OCI-LY1 (cell line): ENCODE results near the gene SERPINB1.

Experiments
- EZH2 ChIP-seq: fragments of 200-600 bp; sonication (generic), shearing (Covaris generic); IDR thresholded peaks from 2 replicates; pipeline ENCODE4 v1.8.0; 2017; ENCODE audit warnings: borderline replicate concordance, mixed run types, mild to moderate bottlenecking, antibody characterized with exemption, low read length, moderate library complexity, mixed read lengths
- TF ChIP-seq, protein P1 (sequence below): fragments of 200-600 bp; sonication (generic), shearing (Covaris generic); IDR thresholded peaks from 2 replicates; pipeline ENCODE4 v1.5.1; 2017; ENCODE audit warnings: mild to moderate bottlenecking, antibody characterized with exemption, low read length, moderate library complexity, mixed read lengths

DNA sequence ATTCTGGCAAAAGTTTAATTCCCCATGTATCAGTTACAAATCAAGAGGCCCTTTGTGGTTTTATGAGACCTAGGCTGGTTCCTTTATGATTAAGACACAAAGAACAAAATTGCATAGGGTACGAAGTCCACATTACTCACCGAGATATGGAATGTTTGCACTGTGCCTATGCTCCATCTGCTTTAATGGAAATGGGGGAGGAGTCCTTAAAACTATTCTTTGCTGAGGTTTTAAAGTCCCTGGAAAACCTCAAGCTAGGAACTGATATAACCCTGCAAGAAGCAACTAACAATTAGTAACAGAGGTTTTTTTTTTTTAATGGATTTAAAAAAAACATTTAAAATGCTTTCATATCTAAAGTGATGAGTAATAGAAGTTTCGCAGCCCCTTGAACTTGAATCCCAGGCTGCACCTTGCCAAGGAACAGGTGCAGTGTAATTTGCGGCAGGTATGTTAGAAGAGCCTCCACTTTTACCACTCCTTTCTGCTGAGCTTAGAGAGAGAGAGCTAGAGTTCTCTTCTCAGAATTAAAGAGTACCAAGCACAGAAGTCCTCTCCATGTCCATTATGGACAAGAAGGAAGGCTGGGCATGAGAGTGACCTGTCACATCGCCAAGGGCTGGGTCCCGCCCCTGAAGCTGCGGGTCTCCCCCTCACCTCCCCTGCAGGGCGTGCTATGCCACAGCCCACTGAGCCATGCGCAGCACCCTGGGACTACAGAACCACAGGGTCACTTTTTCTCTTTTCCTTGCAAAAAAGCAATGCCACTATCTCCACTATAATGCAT is 2.3 kb downstream of the SERPINB1 start:
- TF ChIP-seq, protein P1, sequence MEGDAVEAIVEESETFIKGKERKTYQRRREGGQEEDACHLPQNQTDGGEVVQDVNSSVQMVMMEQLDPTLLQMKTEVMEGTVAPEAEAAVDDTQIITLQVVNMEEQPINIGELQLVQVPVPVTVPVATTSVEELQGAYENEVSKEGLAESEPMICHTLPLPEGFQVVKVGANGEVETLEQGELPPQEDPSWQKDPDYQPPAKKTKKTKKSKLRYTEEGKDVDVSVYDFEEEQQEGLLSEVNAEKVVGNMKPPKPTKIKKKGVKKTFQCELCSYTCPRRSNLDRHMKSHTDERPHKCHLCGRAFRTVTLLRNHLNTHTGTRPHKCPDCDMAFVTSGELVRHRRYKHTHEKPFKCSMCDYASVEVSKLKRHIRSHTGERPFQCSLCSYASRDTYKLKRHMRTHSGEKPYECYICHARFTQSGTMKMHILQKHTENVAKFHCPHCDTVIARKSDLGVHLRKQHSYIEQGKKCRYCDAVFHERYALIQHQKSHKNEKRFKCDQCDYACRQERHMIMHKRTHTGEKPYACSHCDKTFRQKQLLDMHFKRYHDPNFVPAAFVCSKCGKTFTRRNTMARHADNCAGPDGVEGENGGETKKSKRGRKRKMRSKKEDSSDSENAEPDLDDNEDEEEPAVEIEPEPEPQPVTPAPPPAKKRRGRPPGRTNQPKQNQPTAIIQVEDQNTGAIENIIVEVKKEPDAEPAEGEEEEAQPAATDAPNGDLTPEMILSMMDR, result no peak
- no peak for TF ChIP-seq EZH2
